Neural cell (in vitro differentiated cells): Measurements from ENCODE around the gene CTNNBL1.

Experiments
- MXI1 ChIP-seq: fragments of 450-650 bp; conservative IDR thresholded peaks from 2 replicates; pipeline ENCODE4 v1.6.1; 2014; ENCODE audit warnings: antibody characterized with exemption, mild to moderate bottlenecking; ENCODE audit not compliant: poor library complexity, severe bottlenecking
- POLR2AphosphoS5 ChIP-seq: IDR thresholded peaks from 2 replicates; pipeline ENCODE4 v1.6.1; 2012
- TF ChIP-seq, protein P1 (sequence below): fragments of 450-650 bp; IDR thresholded peaks from 2 replicates; pipeline ENCODE4 v1.5.1; 2014; ENCODE audit warnings: antibody characterized with exemption, mild to moderate bottlenecking, moderate library complexity; ENCODE audit not compliant: poor library complexity, severe bottlenecking

DNA sequence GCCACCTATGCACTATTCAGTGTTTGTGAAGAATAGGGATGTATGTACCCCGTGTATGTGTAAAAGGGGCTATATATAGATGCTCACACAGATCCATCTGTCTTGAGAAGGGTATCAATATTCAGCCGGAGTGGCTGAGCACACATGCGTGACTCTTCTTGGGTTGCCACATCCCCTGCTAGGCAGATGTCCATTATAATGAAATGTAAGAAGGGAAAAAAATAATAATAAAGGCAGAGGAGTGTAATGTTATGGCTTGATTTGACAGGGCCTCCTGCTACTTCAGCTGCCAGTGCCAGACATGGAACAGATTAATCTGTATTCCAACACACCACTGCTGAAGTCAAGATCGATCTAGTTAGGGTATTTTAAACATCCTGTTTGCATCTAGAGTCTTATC lies 134.9 kb downstream of the CTNNBL1 start:
- TF ChIP-seq, protein P1, sequence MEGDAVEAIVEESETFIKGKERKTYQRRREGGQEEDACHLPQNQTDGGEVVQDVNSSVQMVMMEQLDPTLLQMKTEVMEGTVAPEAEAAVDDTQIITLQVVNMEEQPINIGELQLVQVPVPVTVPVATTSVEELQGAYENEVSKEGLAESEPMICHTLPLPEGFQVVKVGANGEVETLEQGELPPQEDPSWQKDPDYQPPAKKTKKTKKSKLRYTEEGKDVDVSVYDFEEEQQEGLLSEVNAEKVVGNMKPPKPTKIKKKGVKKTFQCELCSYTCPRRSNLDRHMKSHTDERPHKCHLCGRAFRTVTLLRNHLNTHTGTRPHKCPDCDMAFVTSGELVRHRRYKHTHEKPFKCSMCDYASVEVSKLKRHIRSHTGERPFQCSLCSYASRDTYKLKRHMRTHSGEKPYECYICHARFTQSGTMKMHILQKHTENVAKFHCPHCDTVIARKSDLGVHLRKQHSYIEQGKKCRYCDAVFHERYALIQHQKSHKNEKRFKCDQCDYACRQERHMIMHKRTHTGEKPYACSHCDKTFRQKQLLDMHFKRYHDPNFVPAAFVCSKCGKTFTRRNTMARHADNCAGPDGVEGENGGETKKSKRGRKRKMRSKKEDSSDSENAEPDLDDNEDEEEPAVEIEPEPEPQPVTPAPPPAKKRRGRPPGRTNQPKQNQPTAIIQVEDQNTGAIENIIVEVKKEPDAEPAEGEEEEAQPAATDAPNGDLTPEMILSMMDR = no peak
- TF ChIP-seq MXI1 (no peak), POLR2AphosphoS5 (peak; percentile 69)
